Measurements from ENCODE around the gene YWHAB. TPM values are rescaled to one million over a fixed set of nuclear protein-coding genes. Genes with fewer than 3 reads are reported as not detected.

Gene YWHAB
- total RNA-seq, 2 experiments from 2014 or later, result 163 to 167 TPM

- no peaks in the 10 kb centered on the region for H3K36me3 Mint-ChIP-seq (ENCODE audit: low read depth)
- no peaks in the 10 kb centered on the region for H3K9me3 Mint-ChIP-seq
- H3K27ac ChIP-seq (ENCODE audit: low read depth in 1 of 2, low read length in 2 of 2), result no peak overlapping the region
- H3K27ac Mint-ChIP-seq, result no peak overlapping the region
- ChIA-PET POLR2A (no interaction called here), CTCF (no interaction called here)
- intact Hi-C loops (cut with DNase I, micrococcal nuclease), result no loop called here
- no peak for ATAC-seq (ENCODE audit: poor library complexity)
- no peaks in the 10 kb centered on the region for H3K9me3 ChIP-seq (ENCODE audit: control insufficient read depth in 1 of 2, insufficient read depth in 1 of 2, low read length in 2 of 2)
- peaks cover 16% of the 10 kb centered on the region for H3K27me3 Mint-ChIP-seq
- H3K4me3 Mint-ChIP-seq, result no peak overlapping the region
- no peak for TF ChIP-seq CTCF (IDR thresholded peaks at IDR 0.05)
- H3K36me3 ChIP-seq (ENCODE audit: insufficient read depth, low read length), result no peaks in the 10 kb centered on the region
- no peaks in the 10 kb centered on the region for H3K4me1 ChIP-seq (ENCODE audit: insufficient read depth, low read length)
- H3K4me1 Mint-ChIP-seq (ENCODE audit: low read depth), result no peaks in the 10 kb centered on the region
- H3K27me3 ChIP-seq (ENCODE audit: control insufficient read depth in 1 of 2, insufficient read depth in 2 of 2, low read length in 2 of 2), result peaks cover 2 to 4% of the 10 kb centered on the region in 2 experiments
- no peak overlapping the region for H3K4me3 ChIP-seq (ENCODE audit: low read length)
- DNase-seq, result no peak
Measured at GRCh38 chr20:44851545-44851944, 34.0 kb upstream of the YWHAB start.

GRCh38 chr20:44856442-44856841 lies 29.1 kb upstream of the YWHAB start:
- no peak for ATAC-seq (ENCODE audit: poor library complexity)
- H3K27me3 ChIP-seq (ENCODE audit: control insufficient read depth in 1 of 2, insufficient read depth in 2 of 2, low read length in 2 of 2), result no peaks in the 10 kb centered on the region
- H3K27me3 Mint-ChIP-seq, result no peaks in the 10 kb centered on the region
- no peak overlapping the region for H3K4me3 ChIP-seq (ENCODE audit: low read length)
- ChIA-PET CTCF (no interaction called here), POLR2A (no interaction called here)
- no peaks in the 10 kb centered on the region for H3K4me1 ChIP-seq (ENCODE audit: insufficient read depth, low read length)
- no peaks in the 10 kb centered on the region for H3K9me3 ChIP-seq (ENCODE audit: control insufficient read depth in 1 of 2, insufficient read depth in 1 of 2, low read length in 2 of 2)
- no peak for DNase-seq
- no peak overlapping the region for H3K4me3 Mint-ChIP-seq
- intact Hi-C loops (cut with DNase I, micrococcal nuclease), result no loop called here
- H3K36me3 Mint-ChIP-seq (ENCODE audit: low read depth), result no peaks in the 10 kb centered on the region
- peaks cover 5% of the 10 kb centered on the region for H3K4me1 Mint-ChIP-seq (ENCODE audit: low read depth)
- H3K36me3 ChIP-seq (ENCODE audit: insufficient read depth, low read length), result no peaks in the 10 kb centered on the region
- H3K27ac Mint-ChIP-seq, result no peak overlapping the region
- no peak for TF ChIP-seq CTCF (IDR thresholded peaks at IDR 0.05)
- no peaks in the 10 kb centered on the region for H3K9me3 Mint-ChIP-seq
- H3K27ac ChIP-seq (ENCODE audit: low read depth in 1 of 2, low read length in 2 of 2), result no peak overlapping the region

- Histone ChIP-seq H3K4me3 (ENCODE audit: low read length) (no peak overlapping the region), H3K9me3 (ENCODE audit: control insufficient read depth in 1 of 2, insufficient read depth in 1 of 2, low read length in 2 of 2) (no peaks in the 10 kb centered on the region), H3K36me3 (ENCODE audit: insufficient read depth, low read length) (no peaks in the 10 kb centered on the region), H3K4me1 (ENCODE audit: insufficient read depth, low read length) (no peaks in the 10 kb centered on the region), H3K27ac (ENCODE audit: low read depth in 1 of 2, low read length in 2 of 2) (no peak overlapping the region), H3K27me3 (ENCODE audit: control insufficient read depth in 1 of 2, insufficient read depth in 2 of 2, low read length in 2 of 2) (no peaks in the 10 kb centered on the region)
- Mint-ChIP-seq H3K27me3 (no peaks in the 10 kb centered on the region), H3K27ac (no peak overlapping the region), H3K36me3 (ENCODE audit: low read depth) (no peaks in the 10 kb centered on the region), H3K4me3 (no peak overlapping the region), H3K4me1 (ENCODE audit: low read depth) (peaks cover 5% of the 10 kb centered on the region), H3K9me3 (no peaks in the 10 kb centered on the region)
- TF ChIP-seq CTCF (IDR thresholded peaks at IDR 0.05), result no peak
- ATAC-seq (ENCODE audit: poor library complexity) (no peak), DNase-seq (no peak)
- intact Hi-C loops (cut with DNase I, micrococcal nuclease), result no loop called here
- ChIA-PET POLR2A (no interaction called here), CTCF (no interaction called here)
Measured at GRCh38 chr20:44856856-44857448, 28.6 kb upstream of the YWHAB start.

Data from CD4-positive, alpha-beta T cell (primary cell).